ENCODE measurements around the gene PRKCE. TPM values are rescaled to one million over a fixed set of nuclear protein-coding genes. Genes with fewer than 3 reads are reported as not detected.

Gene PRKCE
- total and polyA plus RNA-seq, 3 donors from 2014 or later: 27.4 to 35.8 (median 33.1) TPM

- no peaks in the 10 kb centered on the region for H3K27me3 ChIP-seq
- DNase-seq: no peak
- H3K4me3 ChIP-seq: no peak overlapping the region
- no peaks in the 10 kb centered on the region for H3K36me3 ChIP-seq (ENCODE audit: low read depth, missing control alignments)
- no peak overlapping the region for H3K27ac ChIP-seq
- intact Hi-C loops (cut with DNase I; ENCODE audit: low total_unique reads): no loop called here
- no peaks in the 10 kb centered on the region for H3K9me3 ChIP-seq
- no peak for TF ChIP-seq POLR2A (IDR thresholded peaks at IDR 0.05)
- TF ChIP-seq CTCF (IDR thresholded peaks at IDR 0.05): no peak
- H3K4me1 ChIP-seq: peaks cover 11% of the 10 kb centered on the region
- 65 to 76% methylated on average over 8 of the region's 8 CpGs for WGBS, 2 donors
Measured at GRCh38 chr2:45765007-45765727, 113.7 kb downstream of the PRKCE start.

- Histone ChIP-seq H3K27ac (no peak overlapping the region), H3K4me3 (no peak overlapping the region), H3K36me3 (ENCODE audit: low read depth, missing control alignments) (no peaks in the 10 kb centered on the region), H3K27me3 (no peaks in the 10 kb centered on the region), H3K9me3 (no peaks in the 10 kb centered on the region), H3K4me1 (peaks cover 11% of the 10 kb centered on the region)
- no peak for DNase-seq
- 52 to 53% methylated on average over 5 of the region's 5 CpGs for WGBS, 2 donors
- no peak for TF ChIP-seq POLR2A (IDR thresholded peaks at IDR 0.05)
- no peak for TF ChIP-seq CTCF (IDR thresholded peaks at IDR 0.05)
- intact Hi-C loops (cut with DNase I; ENCODE audit: low total_unique reads): no loop called here
Measured at GRCh38 chr2:45765728-45766254, 114.3 kb downstream of the PRKCE start.

GRCh38 chr2:45768208-45768607 lies 116.7 kb downstream of the PRKCE start:
- H3K4me3 ChIP-seq: no peak overlapping the region
- intact Hi-C loops (cut with DNase I; ENCODE audit: low total_unique reads): no loop called here
- WGBS, 2 donors: 84 to 89% methylated on average over 3 of the region's 3 CpGs
- TF ChIP-seq POLR2A (IDR thresholded peaks at IDR 0.05) (no peak), CTCF (IDR thresholded peaks at IDR 0.05) (no peak)
- H3K27me3 ChIP-seq: no peaks in the 10 kb centered on the region
- no peaks in the 10 kb centered on the region for H3K36me3 ChIP-seq (ENCODE audit: low read depth, missing control alignments)
- DNase-seq: no peak
- H3K4me1 ChIP-seq: peaks cover 11% of the 10 kb centered on the region
- no peak overlapping the region for H3K27ac ChIP-seq
- H3K9me3 ChIP-seq: no peaks in the 10 kb centered on the region

GRCh38 chr2:45769056-45769455 lies 117.6 kb downstream of the PRKCE start:
- Histone ChIP-seq H3K27me3 (no peaks in the 10 kb centered on the region), H3K4me3 (no peak overlapping the region), H3K36me3 (ENCODE audit: low read depth, missing control alignments) (no peaks in the 10 kb centered on the region), H3K27ac (no peak overlapping the region), H3K9me3 (no peaks in the 10 kb centered on the region), H3K4me1 (peaks cover 11% of the 10 kb centered on the region)
- 93 to 94% methylated on average over 2 of the region's 2 CpGs for WGBS, 2 donors
- TF ChIP-seq CTCF (IDR thresholded peaks at IDR 0.05) (no peak), POLR2A (IDR thresholded peaks at IDR 0.05) (no peak)
- intact Hi-C loops (cut with DNase I; ENCODE audit: low total_unique reads): no loop called here
- no peak for DNase-seq
